ENCODE results near the gene RBM10.

RBM10 gene

GRCh38 chrX:47151435-47151834, 6.4 kb downstream of the RBM10 start:
- DNase-seq, result no peak

- no peak for DNase-seq
These were observed 11.8 kb downstream of the RBM10 start for GRCh38 chrX:47156611-47157520.

GRCh38 chrX:47158131-47158530, 13.1 kb downstream of the RBM10 start:
- DNase-seq, result no peak

- no peak for DNase-seq
These were observed 13.8 kb downstream of the RBM10 start for GRCh38 chrX:47158781-47159180.

GRCh38 chrX:47160781-47161180, 15.8 kb downstream of the RBM10 start:
- no peak for DNase-seq

GRCh38 chrX:47162927-47163583, 18.0 kb downstream of the RBM10 start:
- no peak for DNase-seq

- no peak for DNase-seq
These were observed 19.4 kb downstream of the RBM10 start for GRCh38 chrX:47164420-47164819.

- DNase-seq, result no peak
These were observed 21.1 kb downstream of the RBM10 start for GRCh38 chrX:47166126-47166525.

GRCh38 chrX:47168495-47169073, 23.6 kb downstream of the RBM10 start:
- no peak for DNase-seq

GRCh38 chrX:47169273-47169672, 24.3 kb downstream of the RBM10 start:
- no peak for DNase-seq

- DNase-seq, result no peak
These were observed 24.9 kb downstream of the RBM10 start for GRCh38 chrX:47169726-47170515.

GRCh38 chrX:47170861-47171692, 26.1 kb downstream of the RBM10 start:
- DNase-seq, result no peak

- DNase-seq, result no peak
These were observed 27.0 kb downstream of the RBM10 start for GRCh38 chrX:47171996-47172395.

GRCh38 chrX:47172549-47172948, 27.5 kb downstream of the RBM10 start:
- DNase-seq, result no peak

- no peak for DNase-seq
These were observed 28.2 kb downstream of the RBM10 start for GRCh38 chrX:47172971-47173792.

GRCh38 chrX:47174376-47174775, 29.4 kb downstream of the RBM10 start:
- DNase-seq, result no peak

GRCh38 chrX:47174846-47175587, 30.0 kb downstream of the RBM10 start:
- no peak for DNase-seq

GRCh38 chrX:47175588-47175980, 30.6 kb downstream of the RBM10 start:
- no peak for DNase-seq

GRCh38 chrX:47176101-47176740, 31.2 kb downstream of the RBM10 start:
- no peak for DNase-seq

- DNase-seq, result no peak
These were observed 32.1 kb downstream of the RBM10 start for GRCh38 chrX:47177079-47177478.
